Breast epithelium (tissue), 3 donors: Measurements from ENCODE around the gene CCDC167.

ENCODE experiments used
- POLR2A ChIP-seq: fragments of 450-650 bp; IDR thresholded peaks from one replicate; pipeline ENCODE4 v1.6.1; 2016; ENCODE audit warnings: antibody characterized with exemption, mild to moderate bottlenecking, moderate library complexity
- POLR2AphosphoS5 ChIP-seq, 3 donors: sonication (generic); formaldehyde crosslinking; IDR thresholded peaks; one replicate each; pipeline ENCODE4 v1.6.1; 2017; ENCODE audit warnings: antibody characterized with exemption in 3 of 3
- TF ChIP-seq, protein P1 (sequence below), 3 donors: fragments of 450-650 bp; IDR thresholded peaks; one replicate each; pipeline ENCODE4 v1.5.1; 2016 to 2017; ENCODE audit warnings: antibody characterized with exemption in 3 of 3, mild to moderate bottlenecking in 3 of 3, moderate library complexity in 3 of 3

DNA sequence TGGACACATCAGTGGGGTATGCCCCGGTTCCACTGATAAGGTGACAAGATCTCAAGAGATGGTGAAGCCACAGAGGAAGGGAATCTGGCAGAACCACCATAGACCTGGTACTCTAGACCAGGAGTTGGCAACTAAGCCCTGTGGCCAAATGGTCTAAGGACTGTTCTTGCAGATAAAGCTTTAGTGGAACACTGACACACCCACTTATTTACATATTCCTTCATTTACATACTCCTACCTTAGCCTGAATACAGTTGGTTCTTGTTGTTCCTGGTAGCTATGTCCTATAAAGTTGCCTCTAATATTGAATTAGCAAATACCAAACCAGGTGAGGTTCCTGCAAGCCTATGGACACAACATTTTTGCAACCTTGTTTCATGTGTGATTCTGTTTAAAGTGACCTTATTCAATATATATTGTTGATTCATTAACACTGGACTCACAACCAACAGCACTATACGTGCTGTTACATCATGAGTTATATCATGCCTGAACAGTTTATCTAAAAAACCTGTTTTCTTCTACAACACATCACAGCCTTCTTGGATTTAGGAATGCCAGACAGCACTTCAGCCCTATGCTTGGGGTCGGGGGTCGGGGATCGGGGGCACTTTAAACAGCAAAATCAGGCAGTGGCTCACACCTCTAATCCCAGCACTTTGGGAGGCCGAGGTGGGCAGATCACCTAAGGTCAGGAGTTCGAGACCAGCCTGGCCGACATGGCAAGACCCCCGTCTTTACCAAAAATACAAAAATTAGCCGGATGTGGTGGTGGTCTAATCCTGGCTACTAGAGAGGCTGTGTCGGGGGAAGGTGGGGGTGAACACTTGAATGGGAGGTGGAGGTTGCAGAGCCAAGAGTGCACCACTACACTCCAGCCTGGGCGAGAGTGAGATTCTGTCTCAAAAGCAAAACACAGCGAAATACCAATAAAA lies 2.5 kb downstream of the CCDC167 start:
- TF ChIP-seq POLR2AphosphoS5 (IDR thresholded peaks at IDR 0.05), result no peak
- TF ChIP-seq, protein P1, sequence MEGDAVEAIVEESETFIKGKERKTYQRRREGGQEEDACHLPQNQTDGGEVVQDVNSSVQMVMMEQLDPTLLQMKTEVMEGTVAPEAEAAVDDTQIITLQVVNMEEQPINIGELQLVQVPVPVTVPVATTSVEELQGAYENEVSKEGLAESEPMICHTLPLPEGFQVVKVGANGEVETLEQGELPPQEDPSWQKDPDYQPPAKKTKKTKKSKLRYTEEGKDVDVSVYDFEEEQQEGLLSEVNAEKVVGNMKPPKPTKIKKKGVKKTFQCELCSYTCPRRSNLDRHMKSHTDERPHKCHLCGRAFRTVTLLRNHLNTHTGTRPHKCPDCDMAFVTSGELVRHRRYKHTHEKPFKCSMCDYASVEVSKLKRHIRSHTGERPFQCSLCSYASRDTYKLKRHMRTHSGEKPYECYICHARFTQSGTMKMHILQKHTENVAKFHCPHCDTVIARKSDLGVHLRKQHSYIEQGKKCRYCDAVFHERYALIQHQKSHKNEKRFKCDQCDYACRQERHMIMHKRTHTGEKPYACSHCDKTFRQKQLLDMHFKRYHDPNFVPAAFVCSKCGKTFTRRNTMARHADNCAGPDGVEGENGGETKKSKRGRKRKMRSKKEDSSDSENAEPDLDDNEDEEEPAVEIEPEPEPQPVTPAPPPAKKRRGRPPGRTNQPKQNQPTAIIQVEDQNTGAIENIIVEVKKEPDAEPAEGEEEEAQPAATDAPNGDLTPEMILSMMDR (IDR thresholded peaks at IDR 0.05), result no peak
- no peak for TF ChIP-seq POLR2A
